ENCODE data around the gene SLC18A3.

SLC18A3 gene

GRCh38 chr10:49610114-49610457, at the start of gene SLC18A3:
TSS of gene SLC18A3 (plus strand) at chr10:49610310. CDS start at chr10:49610741, 431 bp downstream.
- DNase-seq (ENCODE audit: low read depth in 4 of 4, low spot score in 1 of 4), result no peak

- no peak for DNase-seq (ENCODE audit: low read depth in 4 of 4, low spot score in 1 of 4)
Measured at GRCh38 chr10:49560526-49560925, 49.6 kb upstream of the SLC18A3 start.

GRCh38 chr10:49562893-49563292, 47.2 kb upstream of the SLC18A3 start:
- no peak for DNase-seq (ENCODE audit: low read depth in 4 of 4, low spot score in 1 of 4)

GRCh38 chr10:49564461-49565009, 45.6 kb upstream of the SLC18A3 start:
- DNase-seq (ENCODE audit: low read depth in 4 of 4, low spot score in 1 of 4), result no peak

- no peak for DNase-seq (ENCODE audit: low read depth in 4 of 4, low spot score in 1 of 4)
Measured at GRCh38 chr10:49567810-49568209, 42.3 kb upstream of the SLC18A3 start.

- DNase-seq (ENCODE audit: low read depth in 4 of 4, low spot score in 1 of 4), result no peak
Measured at GRCh38 chr10:49568235-49568634, 41.9 kb upstream of the SLC18A3 start.

- no peak for DNase-seq (ENCODE audit: low read depth in 4 of 4, low spot score in 1 of 4)
Measured at GRCh38 chr10:49569031-49569631, 41.0 kb upstream of the SLC18A3 start.

- DNase-seq (ENCODE audit: low read depth in 4 of 4, low spot score in 1 of 4), result no peak
Measured at GRCh38 chr10:49571388-49571787, 38.7 kb upstream of the SLC18A3 start.

- no peak for DNase-seq (ENCODE audit: low read depth in 4 of 4, low spot score in 1 of 4)
Measured at GRCh38 chr10:49572594-49573114, 37.5 kb upstream of the SLC18A3 start.

- no peak for DNase-seq (ENCODE audit: low read depth in 4 of 4, low spot score in 1 of 4)
Measured at GRCh38 chr10:49575489-49576072, 34.5 kb upstream of the SLC18A3 start.

GRCh38 chr10:49577182-49577925, 32.8 kb upstream of the SLC18A3 start:
- DNase-seq (ENCODE audit: low read depth in 4 of 4, low spot score in 1 of 4), result no peak

GRCh38 chr10:49578392-49578791, 31.7 kb upstream of the SLC18A3 start:
- no peak for DNase-seq (ENCODE audit: low read depth in 4 of 4, low spot score in 1 of 4)

GRCh38 chr10:49579621-49580020, 30.5 kb upstream of the SLC18A3 start:
- no peak for DNase-seq (ENCODE audit: low read depth in 4 of 4, low spot score in 1 of 4)

- DNase-seq (ENCODE audit: low read depth in 4 of 4, low spot score in 1 of 4), result no peak
Measured at GRCh38 chr10:49585387-49585786, 24.7 kb upstream of the SLC18A3 start.

GRCh38 chr10:49587981-49588380, 22.1 kb upstream of the SLC18A3 start:
- no peak for DNase-seq (ENCODE audit: low read depth in 4 of 4, low spot score in 1 of 4)

- peak; percentile 13 to 35 (median 26) for DNase-seq (ENCODE audit: low read depth in 4 of 4, low spot score in 1 of 4)
Measured at GRCh38 chr10:49592726-49593563, 17.2 kb upstream of the SLC18A3 start.

- DNase-seq (ENCODE audit: low read depth in 4 of 4, low spot score in 1 of 4), result no peak
Measured at GRCh38 chr10:49593564-49593875, 16.6 kb upstream of the SLC18A3 start.

- DNase-seq (ENCODE audit: low read depth in 4 of 4, low spot score in 1 of 4), result no peak
Measured at GRCh38 chr10:49593998-49594397, 16.1 kb upstream of the SLC18A3 start.

- DNase-seq (ENCODE audit: low read depth in 4 of 4, low spot score in 1 of 4), result no peak
Measured at GRCh38 chr10:49594594-49594993, 15.5 kb upstream of the SLC18A3 start.

GRCh38 chr10:49595003-49595712, 15.0 kb upstream of the SLC18A3 start:
- DNase-seq (ENCODE audit: low read depth in 4 of 4, low spot score in 1 of 4), result no peak

Measured in stimulated activated CD4-positive, alpha-beta T cell treated with anti-CD3 and anti-CD28 coated beads, Interleukin-1b, Interleukin-23, amount 100 ng/mL, for 24 hours (primary cell).